Cardiac muscle cell (in vitro differentiated cells and primary cell): ENCODE results near the gene PNPLA6. TPM values are rescaled to one million over a fixed set of nuclear protein-coding genes. Genes with fewer than 3 reads are reported as not detected.

Experiments
- DNase-seq, 2 donors: peaks; one replicate each; pipeline versions ENCODE4 v3.0.0 to v3.0.0-alpha.2; 2010 to 2017; ENCODE audit warnings: low read depth in 1 of 2, low spot score in 1 of 2
- H3K27ac ChIP-seq: fragments of 200-600 bp; sonication (generic); 2 replicates; pipeline ENCODE4 v1.5.1; 2016
- H3K27me3 ChIP-seq: fragments of 200-600 bp; sonication (generic); 2 replicates; pipeline ENCODE4 v1.6.0; 2016; ENCODE audit warnings: control low read depth
- H3K36me3 ChIP-seq: fragments of 200-600 bp; sonication (generic); 2 replicates; pipeline ENCODE4 v1.5.1; 2016; ENCODE audit warnings: control low read depth
- H3K4me1 ChIP-seq: fragments of 200-600 bp; sonication (generic); 2 replicates; pipeline ENCODE4 v1.8.1; 2017; ENCODE audit warnings: low read depth, mild to moderate bottlenecking, mixed run types
- H3K4me3 ChIP-seq: fragments of 200-600 bp; sonication (generic); 2 replicates; pipeline ENCODE4 v1.5.1; 2016; ENCODE audit warnings: mild to moderate bottlenecking
- H3K9me3 ChIP-seq: fragments of 200-600 bp; sonication (generic); 2 replicates; pipeline ENCODE4 v1.5.1; 2017; ENCODE audit warnings: low read depth, mild to moderate bottlenecking, control low read depth
- CTCF ChIP-seq: IDR thresholded peaks from 2 replicates; pipeline ENCODE4 v1.5.1; 2012; ENCODE audit warnings: low read depth, mild to moderate bottlenecking, low read length
- polyA plus RNA-seq: library from polyadenylated mRNA; unstranded; fragments of >200 nt; fragmentation: Nextera tagmentation; extraction: Ambion mirVana; gene quantifications from 2 replicates; pipeline ENCODE4 v1.2.1, GENCODE V29; 2016
- total RNA-seq: library from RNA; depleted of rRNA; stranded (reverse); fragments of >200 nt; gene quantifications from 2 replicates; pipeline ENCODE4 v1.2.3, GENCODE V29; 2016

Gene PNPLA6
- total and polyA plus RNA-seq, 2 experiments from 2014 or later: 29.3 to 56.4 TPM

GRCh38 chr19:7561325-7561724 is 25.8 kb downstream of the PNPLA6 start:
- H3K27me3 ChIP-seq: no peaks in the 10 kb centered on the region
- H3K4me1 ChIP-seq: no peaks in the 10 kb centered on the region
- no peaks in the 10 kb centered on the region for H3K36me3 ChIP-seq
- no peak overlapping the region for H3K27ac ChIP-seq
- no peak for TF ChIP-seq CTCF
- DNase-seq: no peak
- H3K9me3 ChIP-seq: no peaks in the 10 kb centered on the region
- H3K4me3 ChIP-seq: no peak overlapping the region

- no peak overlapping the region for H3K27ac ChIP-seq
- no peak for TF ChIP-seq CTCF
- H3K36me3 ChIP-seq: no peaks in the 10 kb centered on the region
- H3K4me3 ChIP-seq: no peak overlapping the region
- peak; percentile 12 to 37 for DNase-seq
- H3K4me1 ChIP-seq: no peaks in the 10 kb centered on the region
- H3K9me3 ChIP-seq: no peaks in the 10 kb centered on the region
- H3K27me3 ChIP-seq: no peaks in the 10 kb centered on the region
Measured at GRCh38 chr19:7562646-7563393, 27.3 kb downstream of the PNPLA6 start.

GRCh38 chr19:7564866-7565265 is 29.3 kb downstream of the PNPLA6 start:
- TF ChIP-seq CTCF: no peak
- Histone ChIP-seq H3K9me3 (no peaks in the 10 kb centered on the region), H3K36me3 (no peaks in the 10 kb centered on the region), H3K4me3 (no peak overlapping the region), H3K27me3 (no peaks in the 10 kb centered on the region), H3K4me1 (no peaks in the 10 kb centered on the region), H3K27ac (no peak overlapping the region)
- DNase-seq: no peak

- Histone ChIP-seq H3K36me3 (no peaks in the 10 kb centered on the region), H3K9me3 (no peaks in the 10 kb centered on the region), H3K27ac (no peak overlapping the region), H3K27me3 (no peaks in the 10 kb centered on the region), H3K4me1 (no peaks in the 10 kb centered on the region), H3K4me3 (no peak overlapping the region)
- DNase-seq: no peak
- TF ChIP-seq CTCF: no peak
Measured at GRCh38 chr19:7565332-7565731, 29.8 kb downstream of the PNPLA6 start.

- Histone ChIP-seq H3K9me3 (no peaks in the 10 kb centered on the region), H3K27ac (no peak overlapping the region), H3K4me1 (no peaks in the 10 kb centered on the region), H3K4me3 (no peak overlapping the region), H3K27me3 (no peaks in the 10 kb centered on the region), H3K36me3 (no peaks in the 10 kb centered on the region)
- no peak for TF ChIP-seq CTCF
- DNase-seq: no peak
Measured at GRCh38 chr19:7570761-7571160, 35.2 kb downstream of the PNPLA6 start.
